Measurements from ENCODE around the gene FCMR.

FCMR gene

GRCh38 chr1:206940588-206940936 lies 18.8 kb upstream of the FCMR start:
- no peaks in the 10 kb centered on the region for H3K9me3 ChIP-seq (ENCODE audit: insufficient read depth, low read depth, low read length)
- TF ChIP-seq CTCF (conservative IDR thresholded peaks at IDR 0.05; ENCODE audit: low read length) (no peak), EZH2phosphoT487 (IDR thresholded peaks at IDR 0.05; ENCODE audit: borderline replicate concordance) (no peak)
- no peak overlapping the region for H3K4me2 ChIP-seq (ENCODE audit: low read depth, low read length, poor library complexity, severe bottlenecking)
- no peak overlapping the region for H2AFZ ChIP-seq (ENCODE audit: low read length)
- no peaks in the 10 kb centered on the region for H3K36me3 ChIP-seq (ENCODE audit: insufficient read depth, low read length)
- H3K27me3 ChIP-seq (ENCODE audit: insufficient read depth, low read length, poor library complexity, severe bottlenecking): no peaks in the 10 kb centered on the region
- no peaks in the 10 kb centered on the region for H3K4me1 ChIP-seq (ENCODE audit: insufficient read depth, low read length, poor library complexity, severe bottlenecking)
- no peaks in the 10 kb centered on the region for H3K9me2 ChIP-seq (replicated peaks; ENCODE audit: low read depth, low read length)
- H3F3A ChIP-seq (ENCODE audit: low read depth): no peaks in the 10 kb centered on the region
- H4K20me1 ChIP-seq (ENCODE audit: insufficient read depth, low read length, poor library complexity, severe bottlenecking): no peaks in the 10 kb centered on the region
- no peak overlapping the region for H3K4me3 ChIP-seq (ENCODE audit: low read length, poor library complexity, severe bottlenecking)
- no peak overlapping the region for H3K9ac ChIP-seq (ENCODE audit: low read depth, low read length, poor library complexity, severe bottlenecking)
- H3K79me2 ChIP-seq (ENCODE audit: insufficient read depth, low read length): no peaks in the 10 kb centered on the region

- no peak overlapping the region for H2AFZ ChIP-seq (ENCODE audit: low read length)
- H3K9ac ChIP-seq (ENCODE audit: low read depth, low read length, poor library complexity, severe bottlenecking): no peak overlapping the region
- H3F3A ChIP-seq (ENCODE audit: low read depth): no peaks in the 10 kb centered on the region
- H3K79me2 ChIP-seq (ENCODE audit: insufficient read depth, low read length): no peaks in the 10 kb centered on the region
- no peak for TF ChIP-seq CTCF (conservative IDR thresholded peaks at IDR 0.05; ENCODE audit: low read length)
- TF ChIP-seq EZH2phosphoT487 (IDR thresholded peaks at IDR 0.05; ENCODE audit: borderline replicate concordance): no peak
- H3K4me1 ChIP-seq (ENCODE audit: insufficient read depth, low read length, poor library complexity, severe bottlenecking): no peaks in the 10 kb centered on the region
- no peaks in the 10 kb centered on the region for H3K36me3 ChIP-seq (ENCODE audit: insufficient read depth, low read length)
- H3K27me3 ChIP-seq (ENCODE audit: insufficient read depth, low read length, poor library complexity, severe bottlenecking): no peaks in the 10 kb centered on the region
- no peaks in the 10 kb centered on the region for H3K9me2 ChIP-seq (replicated peaks; ENCODE audit: low read depth, low read length)
- H3K4me3 ChIP-seq (ENCODE audit: low read length, poor library complexity, severe bottlenecking): no peak overlapping the region
- no peaks in the 10 kb centered on the region for H3K9me3 ChIP-seq (ENCODE audit: insufficient read depth, low read depth, low read length)
- H3K4me2 ChIP-seq (ENCODE audit: low read depth, low read length, poor library complexity, severe bottlenecking): no peak overlapping the region
- no peaks in the 10 kb centered on the region for H4K20me1 ChIP-seq (ENCODE audit: insufficient read depth, low read length, poor library complexity, severe bottlenecking)
These were observed 18.3 kb upstream of the FCMR start for GRCh38 chr1:206939841-206940587.

GRCh38 chr1:206939131-206939530 lies 17.4 kb upstream of the FCMR start:
- TF ChIP-seq CTCF (conservative IDR thresholded peaks at IDR 0.05; ENCODE audit: low read length) (no peak), EZH2phosphoT487 (IDR thresholded peaks at IDR 0.05; ENCODE audit: borderline replicate concordance) (no peak)
- Histone ChIP-seq H3K9ac (ENCODE audit: low read depth, low read length, poor library complexity, severe bottlenecking) (no peak overlapping the region), H3F3A (ENCODE audit: low read depth) (no peaks in the 10 kb centered on the region), H4K20me1 (ENCODE audit: insufficient read depth, low read length, poor library complexity, severe bottlenecking) (no peaks in the 10 kb centered on the region), H3K4me2 (ENCODE audit: low read depth, low read length, poor library complexity, severe bottlenecking) (no peak overlapping the region), H3K79me2 (ENCODE audit: insufficient read depth, low read length) (no peaks in the 10 kb centered on the region), H3K9me2 (replicated peaks; ENCODE audit: low read depth, low read length) (no peaks in the 10 kb centered on the region), H3K27me3 (ENCODE audit: insufficient read depth, low read length, poor library complexity, severe bottlenecking) (no peaks in the 10 kb centered on the region), H2AFZ (ENCODE audit: low read length) (no peak overlapping the region), H3K36me3 (ENCODE audit: insufficient read depth, low read length) (no peaks in the 10 kb centered on the region), H3K4me3 (ENCODE audit: low read length, poor library complexity, severe bottlenecking) (no peak overlapping the region), H3K9me3 (ENCODE audit: insufficient read depth, low read depth, low read length) (no peaks in the 10 kb centered on the region), H3K4me1 (ENCODE audit: insufficient read depth, low read length, poor library complexity, severe bottlenecking) (no peaks in the 10 kb centered on the region)

All from Loucy (cell line).